CD4-positive, alpha-beta T cell (primary cell): ENCODE data around the gene WDR75. TPM values are rescaled to one million over a fixed set of nuclear protein-coding genes. Genes with fewer than 3 reads are reported as not detected.

Experiments used
- ATAC-seq: fragments of 200-7000 bp; cut with Tn5 transposase; one replicate; pipeline ENCODE4 v1.10.0; 2022; ENCODE audit warnings: mild to moderate bottlenecking; ENCODE audit not compliant: poor library complexity
- CTCF ChIA-PET: fragments of 350-600 bp; sonication (Branson Sonifier 250); formaldehyde crosslinking; loops from one replicate; lab custom pipeline; 2021; ENCODE audit warnings: antibody characterized with exemption, inconsistent platforms; lab: Charles Lee
- POLR2A ChIA-PET: fragments of 350-600 bp; sonication (Branson Sonifier 250); formaldehyde crosslinking; loops from one replicate; lab custom pipeline; 2021; ENCODE audit warnings: antibody characterized with exemption, inconsistent platforms; lab: Charles Lee
- DNase-seq, 14 experiments: peaks; one replicate each; pipeline ENCODE4 v3.0.0-alpha.2; 2013 to 2020; ENCODE audit warnings: mixed read lengths in 2 of 14
- H3K27ac ChIP-seq, 2 donors: one replicate each; pipeline versions ENCODE4 v1.5.1 to v1.7.0; 2013; ENCODE audit warnings: low read length in 2 of 2, low read depth in 1 of 2, mild to moderate bottlenecking in 1 of 2
- H3K27me3 ChIP-seq, 2 experiments: 1 replicate in 1 of 2; 2 replicates in 1 of 2; pipeline versions ENCODE4 v1.6.1 to v1.7.0; 2013; ENCODE audit warnings: low read length in 2 of 2, control low read depth in 1 of 2, mild to moderate bottlenecking in 1 of 2, moderate library complexity in 1 of 2; ENCODE audit not compliant: insufficient read depth in 2 of 2, control insufficient read depth in 1 of 2
- H3K36me3 ChIP-seq: one replicate; pipeline ENCODE4 v1.6.1; 2013; ENCODE audit warnings: low read length, control low read depth; ENCODE audit not compliant: insufficient read depth
- H3K4me1 ChIP-seq: one replicate; pipeline ENCODE4 v1.6.1; 2013; ENCODE audit warnings: low read length, control low read depth; ENCODE audit not compliant: insufficient read depth
- H3K4me3 ChIP-seq: one replicate; pipeline ENCODE4 v1.5.1; 2013; ENCODE audit warnings: mild to moderate bottlenecking, low read length, moderate library complexity
- H3K9me3 ChIP-seq, 2 experiments: 1 replicate in 1 of 2; 2 replicates in 1 of 2; pipeline versions ENCODE4 v1.6.1 to v1.7.0; 2013; ENCODE audit warnings: low read length in 2 of 2, mild to moderate bottlenecking in 2 of 2, control low read depth in 1 of 2, moderate library complexity in 1 of 2; ENCODE audit not compliant: control insufficient read depth in 1 of 2, insufficient read depth in 1 of 2
- H3K27ac Mint-ChIP-seq: one replicate; pipeline ENCODE4 v1.8.0; 2020; ENCODE audit warnings: mixed read lengths
- H3K27me3 Mint-ChIP-seq: one replicate; pipeline ENCODE4 v1.8.0; 2021; ENCODE audit warnings: mixed read lengths
- H3K36me3 Mint-ChIP-seq: one replicate; pipeline ENCODE4 v1.8.0; 2021; ENCODE audit warnings: low read depth, mixed read lengths
- H3K4me1 Mint-ChIP-seq: one replicate; pipeline ENCODE4 v1.8.0; 2021; ENCODE audit warnings: low read depth, mixed read lengths
- H3K4me3 Mint-ChIP-seq: one replicate; pipeline ENCODE4 v1.8.0; 2020; ENCODE audit warnings: mild to moderate bottlenecking, mixed read lengths
- H3K9me3 Mint-ChIP-seq: one replicate; pipeline ENCODE4 v1.8.0; 2020; ENCODE audit warnings: mixed read lengths
- intact Hi-C, 2 experiments: fragments of 100-400 bp; cut with DNase I in 1 of 2; cut with micrococcal nuclease in 1 of 2; formaldehyde crosslinking; loops; one replicate each; pipeline versions ENCODE4 v1.15.1 to v1.9.0; 2023 to 2025; cut with DNase I, micrococcal nuclease
- total RNA-seq, 174 experiments: library from RNA in 2 of 174; stranded (reverse) in 2 of 174; gene quantifications; one replicate each; pipeline ENCODE4 v1.2.3 and lab custom pipeline; 2021 to 2026
- TF ChIP-seq, protein P1 (sequence below): fragments of 200-600 bp; IDR thresholded peaks from one replicate; pipeline ENCODE4 v1.8.0; 2022; ENCODE audit warnings: antibody characterized with exemption, mild to moderate bottlenecking

Gene WDR75
- total RNA-seq, 2 experiments from 2014 or later, result 38.1 to 45.3 TPM

DNA sequence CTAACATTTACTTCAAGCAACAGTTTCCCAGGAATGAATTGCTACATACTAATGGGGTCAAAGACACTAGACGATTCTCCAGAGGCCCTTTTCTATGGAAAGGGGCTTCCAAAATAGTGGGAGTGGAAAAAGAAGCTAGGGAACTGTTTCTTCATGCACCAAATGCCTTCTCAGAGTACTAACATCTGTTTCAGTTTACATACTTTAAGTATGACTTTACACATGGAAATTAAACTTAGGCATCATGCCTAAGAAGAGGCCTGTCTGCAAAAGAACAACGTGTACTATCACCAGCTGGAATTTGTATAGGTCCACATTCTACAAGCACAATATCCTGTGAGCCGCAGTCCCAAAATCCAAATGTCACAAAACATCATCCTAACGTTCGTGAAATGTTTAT is 29.4 kb upstream of the WDR75 start:
- no peak overlapping the region for H3K4me3 Mint-ChIP-seq
- H3K4me1 Mint-ChIP-seq, result peaks cover 10% of the 10 kb centered on the region

DNA sequence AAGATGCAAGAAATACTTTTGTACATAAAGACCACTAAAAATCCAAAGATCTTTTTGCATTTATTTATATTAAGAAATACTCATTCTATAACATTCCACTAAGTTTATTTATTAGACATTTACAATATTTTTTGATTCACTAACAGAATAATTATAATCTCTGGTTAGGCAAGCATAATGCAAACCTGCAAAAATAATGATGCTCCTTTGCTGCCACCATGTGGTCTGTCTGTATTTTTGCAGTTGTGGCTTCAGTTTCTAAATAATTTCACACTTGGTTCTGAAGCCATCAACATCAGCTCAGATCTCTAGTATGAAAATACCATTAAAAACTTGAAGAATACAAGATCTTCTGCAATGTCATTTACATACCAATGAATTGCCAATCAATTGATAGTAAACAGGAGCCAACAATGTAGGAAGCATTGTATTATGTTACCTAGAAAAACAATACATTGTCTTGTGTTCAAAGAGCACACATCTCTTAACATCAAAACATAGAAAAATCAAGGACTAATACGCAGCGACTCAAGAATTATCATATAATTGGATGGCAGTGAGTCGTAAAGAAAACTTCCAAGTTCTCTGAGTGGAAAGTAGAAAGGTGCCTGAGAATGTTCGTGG is 28.8 kb upstream of the WDR75 start:
- Histone ChIP-seq H3K27me3 (no peaks in the 10 kb centered on the region), H3K4me3 (no peak overlapping the region), H3K27ac (no peak overlapping the region), H3K36me3 (no peaks in the 10 kb centered on the region), H3K9me3 (no peaks in the 10 kb centered on the region), H3K4me1 (no peaks in the 10 kb centered on the region)
- CTCF ChIA-PET, result interaction anchor here (0.9 to 2.1 kb wide), 2 partner anchors 9 to 270 kb away, joined by 4 to 13 read pairs; no protein-coding TSS in a partner anchor
- POLR2A ChIA-PET, result interaction anchor here (0.7 kb wide), 1 partner anchor 24 kb away, joined by 3 read pairs; no protein-coding TSS in a partner anchor
- H3K4me3 Mint-ChIP-seq, result no peak overlapping the region
- intact Hi-C loops, result loop anchor here (1.0 to 10.0 kb wide), 8 partner anchors 268 to 1910 kb away; no protein-coding TSS in a partner anchor
- no peak overlapping the region for H3K27ac Mint-ChIP-seq
- TF ChIP-seq, protein P1, sequence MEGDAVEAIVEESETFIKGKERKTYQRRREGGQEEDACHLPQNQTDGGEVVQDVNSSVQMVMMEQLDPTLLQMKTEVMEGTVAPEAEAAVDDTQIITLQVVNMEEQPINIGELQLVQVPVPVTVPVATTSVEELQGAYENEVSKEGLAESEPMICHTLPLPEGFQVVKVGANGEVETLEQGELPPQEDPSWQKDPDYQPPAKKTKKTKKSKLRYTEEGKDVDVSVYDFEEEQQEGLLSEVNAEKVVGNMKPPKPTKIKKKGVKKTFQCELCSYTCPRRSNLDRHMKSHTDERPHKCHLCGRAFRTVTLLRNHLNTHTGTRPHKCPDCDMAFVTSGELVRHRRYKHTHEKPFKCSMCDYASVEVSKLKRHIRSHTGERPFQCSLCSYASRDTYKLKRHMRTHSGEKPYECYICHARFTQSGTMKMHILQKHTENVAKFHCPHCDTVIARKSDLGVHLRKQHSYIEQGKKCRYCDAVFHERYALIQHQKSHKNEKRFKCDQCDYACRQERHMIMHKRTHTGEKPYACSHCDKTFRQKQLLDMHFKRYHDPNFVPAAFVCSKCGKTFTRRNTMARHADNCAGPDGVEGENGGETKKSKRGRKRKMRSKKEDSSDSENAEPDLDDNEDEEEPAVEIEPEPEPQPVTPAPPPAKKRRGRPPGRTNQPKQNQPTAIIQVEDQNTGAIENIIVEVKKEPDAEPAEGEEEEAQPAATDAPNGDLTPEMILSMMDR, result peak; percentile 88
- DNase-seq (peak in 13 of 14 experiments; percentile 6 to 75 (median 26)), ATAC-seq (peak; percentile 56)
- H3K36me3 Mint-ChIP-seq, result no peaks in the 10 kb centered on the region
- peaks cover 9% of the 10 kb centered on the region for H3K4me1 Mint-ChIP-seq
- H3K27me3 Mint-ChIP-seq, result no peaks in the 10 kb centered on the region
- no peaks in the 10 kb centered on the region for H3K9me3 Mint-ChIP-seq

More for the DNA sequence above, 29.4 kb upstream of the WDR75 start:
- H3K4me1 ChIP-seq, result no peaks in the 10 kb centered on the region
- Mint-ChIP-seq H3K9me3 (no peaks in the 10 kb centered on the region), H3K27ac (no peak overlapping the region), H3K27me3 (no peaks in the 10 kb centered on the region), H3K36me3 (no peaks in the 10 kb centered on the region)
- H3K27ac ChIP-seq, result no peak overlapping the region
- no peaks in the 10 kb centered on the region for H3K36me3 ChIP-seq
- no peak overlapping the region for H3K4me3 ChIP-seq
- no peaks in the 10 kb centered on the region for H3K9me3 ChIP-seq
- TF ChIP-seq, protein P1, result no peak
- no peaks in the 10 kb centered on the region for H3K27me3 ChIP-seq
- intact Hi-C loops, result loop anchor here (1.0 to 10.0 kb wide), 8 partner anchors 267 to 1910 kb away; no protein-coding TSS in a partner anchor
- DNase-seq (no peak), ATAC-seq (no peak)
- ChIA-PET POLR2A (interaction anchor here (0.7 kb wide), 1 partner anchor 24 kb away, joined by 3 read pairs; no protein-coding TSS in a partner anchor), CTCF (interaction anchor here (2.1 kb wide), 1 partner anchor 269 kb away, joined by 13 read pairs; no protein-coding TSS in a partner anchor)

DNA sequence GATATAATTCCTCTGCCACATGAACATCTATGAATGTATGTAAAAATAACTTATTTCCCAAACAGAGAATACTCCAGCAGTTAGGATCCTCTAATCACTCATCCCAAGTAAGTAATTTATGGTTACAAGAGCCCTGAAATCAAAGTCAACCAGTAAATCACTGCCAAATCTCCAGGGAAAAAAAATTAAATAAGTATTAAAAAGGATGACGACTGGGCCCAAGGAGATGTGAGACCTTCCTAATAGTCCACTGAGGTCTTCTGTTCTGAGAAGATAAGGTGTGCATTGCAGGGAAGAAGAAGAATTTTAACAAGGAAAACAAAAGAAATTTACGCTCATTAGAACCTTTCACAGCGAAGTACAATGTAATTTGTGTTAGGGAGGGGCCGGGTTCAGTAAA is 28.0 kb upstream of the WDR75 start:
- ATAC-seq, result no peak
- no peaks in the 10 kb centered on the region for H3K9me3 ChIP-seq
- ChIA-PET POLR2A (no interaction called here), CTCF (interaction anchor here (0.9 to 2.1 kb wide), 2 partner anchors 10 to 270 kb away, joined by 4 to 13 read pairs; no protein-coding TSS in a partner anchor)
- H3K4me3 ChIP-seq, result no peak overlapping the region
- DNase-seq, result no peak
- TF ChIP-seq, protein P1, result no peak
- Mint-ChIP-seq H3K27me3 (no peaks in the 10 kb centered on the region), H3K9me3 (no peaks in the 10 kb centered on the region), H3K4me1 (peaks cover under 1% of the 10 kb centered on the region), H3K27ac (no peak overlapping the region), H3K36me3 (no peaks in the 10 kb centered on the region), H3K4me3 (no peak overlapping the region)
- no peaks in the 10 kb centered on the region for H3K4me1 ChIP-seq
- H3K27me3 ChIP-seq, result no peaks in the 10 kb centered on the region
- intact Hi-C loops, result loop anchor here (2.0 to 10.0 kb wide), 5 partner anchors 268 to 1911 kb away; no protein-coding TSS in a partner anchor
- no peaks in the 10 kb centered on the region for H3K36me3 ChIP-seq
- no peak overlapping the region for H3K27ac ChIP-seq
